COLO668 (cell line): Measurements from ENCODE around the gene PSENEN.
A peak's percentile ranks its signal among the peaks of the same experiment; 100 is the strongest.
"Not testable (repeated sequence)": the region's sequence is repeated elsewhere in the genome, so short reads cannot be mapped to it uniquely, and the experiment has no call there.

ENCODE experiments used
- DNase-seq: peaks from one replicate; lab custom pipeline; 2025; ENCODE audit not compliant: unreplicated experiment; lab: John Stamatoyannopoulos, UW

The PSENEN gene

GRCh38 chr19:35718345-35719041 lies 27.0 kb upstream of the PSENEN start:
- peak; percentile 33 for DNase-seq

- no peak for DNase-seq
These were observed 25.9 kb upstream of the PSENEN start for GRCh38 chr19:35719402-35720162.

GRCh38 chr19:35720163-35720524 lies 25.3 kb upstream of the PSENEN start:
- no peak for DNase-seq

- DNase-seq, result no peak
These were observed 24.8 kb upstream of the PSENEN start for GRCh38 chr19:35720648-35721047.

GRCh38 chr19:35721374-35721773 lies 24.1 kb upstream of the PSENEN start:
- no peak for DNase-seq

GRCh38 chr19:35722461-35722860 lies 23.0 kb upstream of the PSENEN start:
- no peak for DNase-seq

GRCh38 chr19:35722897-35723296 lies 22.6 kb upstream of the PSENEN start:
- no peak for DNase-seq

- no peak for DNase-seq
These were observed 21.8 kb upstream of the PSENEN start for GRCh38 chr19:35723671-35724070.

- not testable (repeated sequence) for DNase-seq
These were observed 21.3 kb upstream of the PSENEN start for GRCh38 chr19:35724132-35724531.

- DNase-seq, result no peak
These were observed 20.9 kb upstream of the PSENEN start for GRCh38 chr19:35724560-35724959.

- no peak for DNase-seq
These were observed 20.1 kb upstream of the PSENEN start for GRCh38 chr19:35725216-35725861.

GRCh38 chr19:35727053-35727955 lies 18.1 kb upstream of the PSENEN start:
- no peak for DNase-seq

- no peak for DNase-seq
These were observed 17.3 kb upstream of the PSENEN start for GRCh38 chr19:35727956-35728706.

GRCh38 chr19:35729021-35729420 lies 16.4 kb upstream of the PSENEN start:
- no peak for DNase-seq

- DNase-seq, result no peak
These were observed 15.7 kb upstream of the PSENEN start for GRCh38 chr19:35729763-35730162.

GRCh38 chr19:35730326-35730725 lies 15.1 kb upstream of the PSENEN start:
- no peak for DNase-seq

GRCh38 chr19:35731353-35731752 lies 14.1 kb upstream of the PSENEN start:
- no peak for DNase-seq

- DNase-seq, result no peak
These were observed 13.6 kb upstream of the PSENEN start for GRCh38 chr19:35731779-35732405.

GRCh38 chr19:35732540-35733179 lies 12.8 kb upstream of the PSENEN start:
- DNase-seq, result no peak
